Measurements from ENCODE around the gene RHOA.

DNA sequence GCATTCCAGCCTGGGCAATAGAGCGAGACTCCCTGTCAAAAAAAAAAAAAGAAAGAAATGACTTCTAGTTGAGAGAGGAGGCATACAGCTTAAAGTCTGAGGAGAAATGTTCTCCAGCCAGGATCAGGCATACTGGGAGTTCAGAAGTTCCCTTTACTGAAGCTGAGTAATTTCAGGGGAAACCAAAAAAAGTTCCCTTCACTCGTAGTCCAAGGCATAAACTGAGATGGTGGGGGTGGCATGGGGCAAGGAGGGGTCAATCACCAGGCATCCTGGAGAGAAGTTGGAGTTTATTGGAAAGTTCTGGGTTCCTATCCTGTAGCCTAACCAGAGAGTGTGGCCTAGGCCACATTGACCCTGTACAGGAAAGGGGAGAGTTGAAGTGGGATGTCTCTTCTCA lies 59.5 kb downstream of the RHOA start:
- TF ChIP-seq, protein P1, sequence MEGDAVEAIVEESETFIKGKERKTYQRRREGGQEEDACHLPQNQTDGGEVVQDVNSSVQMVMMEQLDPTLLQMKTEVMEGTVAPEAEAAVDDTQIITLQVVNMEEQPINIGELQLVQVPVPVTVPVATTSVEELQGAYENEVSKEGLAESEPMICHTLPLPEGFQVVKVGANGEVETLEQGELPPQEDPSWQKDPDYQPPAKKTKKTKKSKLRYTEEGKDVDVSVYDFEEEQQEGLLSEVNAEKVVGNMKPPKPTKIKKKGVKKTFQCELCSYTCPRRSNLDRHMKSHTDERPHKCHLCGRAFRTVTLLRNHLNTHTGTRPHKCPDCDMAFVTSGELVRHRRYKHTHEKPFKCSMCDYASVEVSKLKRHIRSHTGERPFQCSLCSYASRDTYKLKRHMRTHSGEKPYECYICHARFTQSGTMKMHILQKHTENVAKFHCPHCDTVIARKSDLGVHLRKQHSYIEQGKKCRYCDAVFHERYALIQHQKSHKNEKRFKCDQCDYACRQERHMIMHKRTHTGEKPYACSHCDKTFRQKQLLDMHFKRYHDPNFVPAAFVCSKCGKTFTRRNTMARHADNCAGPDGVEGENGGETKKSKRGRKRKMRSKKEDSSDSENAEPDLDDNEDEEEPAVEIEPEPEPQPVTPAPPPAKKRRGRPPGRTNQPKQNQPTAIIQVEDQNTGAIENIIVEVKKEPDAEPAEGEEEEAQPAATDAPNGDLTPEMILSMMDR (IDR thresholded peaks at IDR 0.05): no peak
- TF ChIP-seq RFX5 (IDR thresholded peaks at IDR 0.05): no peak
- TF ChIP-seq CBX8 (IDR thresholded peaks at IDR 0.05): no peak
- TF ChIP-seq NPAS2 (CRISPR knock-in tag; IDR thresholded peaks at IDR 0.05; ENCODE audit: borderline replicate concordance): no peak
- no peak for TF ChIP-seq POLR2A (IDR thresholded peaks at IDR 0.05; ENCODE audit: low read length)
- TF ChIP-seq, protein P2, sequence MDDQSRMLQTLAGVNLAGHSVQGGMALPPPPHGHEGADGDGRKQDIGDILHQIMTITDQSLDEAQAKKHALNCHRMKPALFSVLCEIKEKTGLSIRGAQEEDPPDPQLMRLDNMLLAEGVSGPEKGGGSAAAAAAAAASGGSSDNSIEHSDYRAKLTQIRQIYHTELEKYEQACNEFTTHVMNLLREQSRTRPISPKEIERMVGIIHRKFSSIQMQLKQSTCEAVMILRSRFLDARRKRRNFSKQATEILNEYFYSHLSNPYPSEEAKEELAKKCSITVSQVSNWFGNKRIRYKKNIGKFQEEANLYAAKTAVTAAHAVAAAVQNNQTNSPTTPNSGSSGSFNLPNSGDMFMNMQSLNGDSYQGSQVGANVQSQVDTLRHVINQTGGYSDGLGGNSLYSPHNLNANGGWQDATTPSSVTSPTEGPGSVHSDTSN (IDR thresholded peaks at IDR 0.05): no peak
- TF ChIP-seq, protein P3, sequence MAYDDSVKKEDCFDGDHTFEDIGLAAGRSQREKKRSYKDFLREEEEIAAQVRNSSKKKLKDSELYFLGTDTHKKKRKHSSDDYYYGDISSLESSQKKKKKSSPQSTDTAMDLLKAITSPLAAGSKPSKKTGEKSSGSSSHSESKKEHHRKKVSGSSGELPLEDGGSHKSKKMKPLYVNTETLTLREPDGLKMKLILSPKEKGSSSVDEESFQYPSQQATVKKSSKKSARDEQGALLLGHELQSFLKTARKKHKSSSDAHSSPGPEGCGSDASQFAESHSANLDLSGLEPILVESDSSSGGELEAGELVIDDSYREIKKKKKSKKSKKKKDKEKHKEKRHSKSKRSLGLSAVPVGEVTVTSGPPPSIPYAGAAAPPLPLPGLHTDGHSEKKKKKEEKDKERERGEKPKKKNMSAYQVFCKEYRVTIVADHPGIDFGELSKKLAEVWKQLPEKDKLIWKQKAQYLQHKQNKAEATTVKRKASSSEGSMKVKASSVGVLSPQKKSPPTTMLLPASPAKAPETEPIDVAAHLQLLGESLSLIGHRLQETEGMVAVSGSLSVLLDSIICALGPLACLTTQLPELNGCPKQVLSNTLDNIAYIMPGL (CRISPR knock-in tag; IDR thresholded peaks at IDR 0.05; ENCODE audit: borderline replicate concordance): no peak
- no peak for TF ChIP-seq CEBPB (IDR thresholded peaks at IDR 0.05)
- no peak for TF ChIP-seq NFE2L2 (conservative IDR thresholded peaks at IDR 0.05; ENCODE audit: low read length)
- TF ChIP-seq HDAC2 (IDR thresholded peaks at IDR 0.05): no peak
- TF ChIP-seq SMC3 (IDR thresholded peaks at IDR 0.05): no peak
- TF ChIP-seq CHD4 (IDR thresholded peaks at IDR 0.05; ENCODE audit: borderline replicate concordance): no peak
- TF ChIP-seq, protein P4, sequence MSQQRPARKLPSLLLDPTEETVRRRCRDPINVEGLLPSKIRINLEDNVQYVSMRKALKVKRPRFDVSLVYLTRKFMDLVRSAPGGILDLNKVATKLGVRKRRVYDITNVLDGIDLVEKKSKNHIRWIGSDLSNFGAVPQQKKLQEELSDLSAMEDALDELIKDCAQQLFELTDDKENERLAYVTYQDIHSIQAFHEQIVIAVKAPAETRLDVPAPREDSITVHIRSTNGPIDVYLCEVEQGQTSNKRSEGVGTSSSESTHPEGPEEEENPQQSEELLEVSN (IDR thresholded peaks at IDR 0.05; ENCODE audit: borderline replicate concordance, low read depth): no peak
- TF ChIP-seq GATA3 (IDR thresholded peaks at IDR 0.05; ENCODE audit: borderline replicate concordance): no peak
